Limb (tissue), 2 donors: ENCODE measurements around the gene RWDD1.
"Not testable (repeated sequence)": the region's sequence is repeated elsewhere in the genome, so short reads cannot be mapped to it uniquely, and the experiment has no call there.

Experiments
- DNase-seq, 2 donors: peaks; one replicate each; pipeline ENCODE4 v3.0.0-alpha.2; 2016; ENCODE audit errors: extremely low spot score in 2 of 2

The RWDD1 gene

DNA sequence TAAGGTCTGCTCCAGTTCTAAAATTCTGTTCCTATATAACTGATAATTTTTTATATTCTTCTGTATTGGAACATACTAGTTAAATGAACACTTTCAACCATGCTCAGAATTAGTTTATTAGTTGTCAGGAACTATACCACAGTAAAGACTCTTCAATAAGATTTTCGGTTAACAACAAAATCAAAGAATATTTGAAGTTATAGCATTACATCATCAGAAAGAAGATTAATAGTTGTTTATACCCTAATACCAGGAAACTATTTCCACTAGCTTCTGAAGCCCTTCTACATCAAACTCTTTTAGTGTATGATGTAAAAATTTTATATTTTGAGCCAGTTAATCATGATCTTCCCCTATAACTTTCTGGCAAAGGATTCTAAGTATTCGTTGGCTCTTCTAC lies 11.2 kb upstream of the RWDD1 start:
- no peak for DNase-seq

DNA sequence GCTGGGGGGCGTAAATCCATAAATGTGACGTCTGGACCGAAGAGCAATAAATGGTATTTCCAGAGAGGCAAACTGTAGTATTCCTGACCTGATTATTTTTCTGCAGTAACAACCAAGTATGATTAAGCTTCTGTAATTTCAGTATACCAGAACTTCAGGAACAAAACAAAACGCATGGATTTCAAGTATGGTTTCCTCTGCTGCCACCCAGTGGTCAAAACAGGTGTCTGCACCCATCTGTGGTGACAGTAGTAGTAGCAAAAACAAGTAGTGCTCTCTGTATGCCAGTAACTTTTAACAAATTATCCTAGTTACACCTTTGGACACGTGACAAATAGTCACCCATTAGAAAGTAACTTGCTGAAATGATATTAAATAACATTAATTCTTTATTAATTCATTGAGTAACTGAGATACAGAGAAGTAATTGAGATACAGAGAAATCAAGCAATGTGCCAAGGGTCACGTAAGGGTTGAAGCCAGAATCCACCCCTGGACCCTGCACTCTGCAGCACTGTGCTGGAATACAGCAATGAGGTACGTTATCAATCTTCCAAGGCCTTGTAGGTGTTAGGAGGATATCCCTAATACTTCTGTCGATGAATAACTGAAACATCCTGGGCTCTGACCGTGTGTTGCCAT lies 9.8 kb upstream of the RWDD1 start:
- peak; percentile 84 to 86 for DNase-seq

DNA sequence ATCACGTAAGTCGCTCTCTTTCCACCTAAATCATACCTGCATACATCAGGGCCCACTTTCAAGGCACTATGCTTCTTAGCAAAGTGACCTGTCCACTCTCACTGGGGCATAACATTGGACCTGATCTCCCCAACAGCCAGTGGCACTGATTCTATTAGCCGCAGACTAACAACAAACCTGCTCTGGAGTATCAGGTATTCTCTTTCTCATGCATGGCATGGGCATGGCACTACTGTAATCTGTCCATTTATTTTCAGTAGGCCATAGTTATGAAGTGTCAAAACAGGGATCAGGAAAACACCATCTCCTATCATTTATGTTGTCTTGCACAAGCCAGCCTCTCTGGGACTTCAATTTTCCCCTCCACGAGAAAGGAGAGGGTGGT lies 9.3 kb upstream of the RWDD1 start:
- DNase-seq, result no peak

DNA sequence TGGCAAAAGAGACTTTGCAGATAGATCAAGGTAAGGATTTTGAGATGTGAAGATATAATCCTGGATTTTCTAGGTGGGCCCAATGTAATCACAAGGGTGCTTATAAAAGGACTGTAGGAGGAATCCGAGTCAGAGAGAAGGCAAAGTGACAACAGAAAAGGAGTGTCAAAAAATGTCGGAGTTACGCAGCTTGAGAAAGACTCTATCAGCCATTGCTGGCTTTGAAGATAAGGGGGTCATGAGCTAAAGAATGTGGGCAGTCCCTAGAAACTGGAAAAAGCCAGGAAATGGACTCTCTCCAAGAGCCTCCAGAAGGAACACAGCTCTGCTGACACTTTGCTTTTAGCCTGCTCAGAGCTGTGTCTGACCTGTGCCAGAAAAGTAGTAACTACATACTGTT lies 8.7 kb upstream of the RWDD1 start:
- DNase-seq, result no peak

DNA sequence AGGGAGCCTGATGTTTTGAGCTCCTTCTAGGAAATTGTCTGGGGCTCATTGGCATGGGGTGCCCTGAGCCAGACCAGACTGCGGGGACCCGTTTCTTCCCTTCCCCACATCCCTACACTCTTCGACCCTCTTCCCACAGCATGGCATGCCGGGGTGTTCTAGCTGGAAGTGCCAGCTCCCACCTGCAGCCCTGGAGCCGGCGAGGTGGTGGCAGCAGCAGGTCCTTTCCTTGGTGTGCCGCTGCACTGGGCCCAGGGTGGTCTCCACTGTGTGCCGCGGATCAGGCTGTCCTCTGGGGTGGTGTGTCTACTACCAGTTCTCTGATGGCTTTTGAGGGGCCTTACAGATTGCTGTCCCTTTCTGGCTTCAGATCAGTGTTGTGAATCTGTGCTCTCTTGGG lies 7.5 kb upstream of the RWDD1 start:
- no peak for DNase-seq

DNA sequence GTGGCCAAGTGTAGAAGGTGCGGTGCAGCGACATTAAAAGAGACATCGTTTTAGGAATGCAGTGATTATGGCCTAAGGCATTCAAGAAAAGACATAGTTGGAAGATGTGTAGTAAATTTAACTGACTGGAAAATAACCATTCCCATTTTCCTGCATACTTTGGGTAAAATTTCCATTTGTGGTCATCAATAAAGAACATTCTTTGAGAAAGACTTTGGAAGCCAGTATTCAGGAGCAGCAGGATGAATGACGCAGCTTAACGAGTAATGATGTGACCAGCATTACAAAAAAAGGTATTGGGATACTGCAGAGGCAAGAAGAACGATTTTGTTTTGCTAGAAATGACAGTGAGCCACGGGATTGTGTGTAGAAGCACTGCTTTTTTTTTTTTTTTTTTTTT lies 7.0 kb upstream of the RWDD1 start:
- DNase-seq, result no peak

DNA sequence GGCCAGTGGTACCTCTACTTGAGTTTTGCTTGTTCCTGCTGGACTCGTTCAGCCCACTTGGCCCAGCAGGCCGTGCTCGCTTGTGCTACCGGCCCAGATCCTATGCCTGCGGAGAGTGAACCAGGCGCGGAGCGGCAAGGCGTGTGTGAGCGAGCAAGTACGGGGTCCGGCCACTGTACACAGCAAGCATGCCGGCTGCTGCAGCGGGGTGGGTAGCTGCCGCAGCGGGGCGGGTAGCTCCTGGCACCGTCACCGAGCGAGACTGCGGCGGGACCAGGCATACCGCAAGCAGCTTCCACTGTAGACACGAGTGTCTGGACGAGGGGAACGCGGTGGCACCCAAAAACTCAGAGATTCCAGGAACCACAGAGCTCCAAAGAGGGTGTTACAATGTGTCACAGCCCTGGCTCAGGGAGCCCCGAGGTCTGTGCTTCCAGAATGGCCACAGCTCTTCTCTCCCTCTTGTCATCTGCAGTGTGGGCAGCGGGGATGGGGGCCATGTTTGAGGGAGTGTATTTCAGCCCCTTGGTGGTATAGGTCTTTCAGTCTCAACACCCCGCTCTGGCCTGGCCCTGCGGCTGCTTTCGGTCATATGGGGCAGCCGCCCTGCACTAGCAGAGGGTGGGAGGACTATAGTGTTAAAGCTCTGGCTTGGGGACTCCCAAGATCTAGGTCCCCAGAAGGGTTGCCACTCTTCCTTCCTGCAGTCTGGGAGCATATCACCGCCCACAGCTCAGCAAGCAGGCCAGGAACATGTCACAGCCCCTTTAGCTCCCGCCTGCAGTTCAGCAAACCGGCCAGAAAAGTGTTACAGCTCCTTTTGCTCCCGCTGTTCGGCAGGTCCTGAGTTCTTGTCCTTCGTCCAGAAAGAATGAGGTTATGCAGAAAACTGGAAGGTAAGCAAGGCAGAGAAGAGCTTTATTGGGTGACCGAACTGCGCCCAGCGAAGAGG lies 6.1 kb upstream of the RWDD1 start:
- peak; percentile 8 to 58 for DNase-seq

DNA sequence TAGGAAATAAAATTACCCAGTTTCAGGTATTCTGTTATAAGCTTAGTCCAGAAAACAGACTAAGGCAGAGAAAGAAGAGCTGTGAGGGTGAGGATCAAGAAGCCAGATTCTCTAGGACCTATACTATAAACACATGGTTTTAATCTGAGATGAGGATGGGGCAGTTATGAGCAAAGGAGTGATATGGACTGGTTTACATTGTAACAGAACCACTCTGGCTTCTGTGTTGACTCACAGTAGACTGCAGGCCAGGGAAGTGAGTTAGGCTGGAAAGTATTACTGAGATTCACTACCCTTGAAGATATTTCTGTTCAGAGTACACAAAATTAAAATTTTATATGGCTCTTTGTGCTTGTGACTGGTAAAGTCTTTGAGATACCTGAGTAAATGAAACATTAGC lies 3.2 kb upstream of the RWDD1 start:
- DNase-seq, result no peak

DNA sequence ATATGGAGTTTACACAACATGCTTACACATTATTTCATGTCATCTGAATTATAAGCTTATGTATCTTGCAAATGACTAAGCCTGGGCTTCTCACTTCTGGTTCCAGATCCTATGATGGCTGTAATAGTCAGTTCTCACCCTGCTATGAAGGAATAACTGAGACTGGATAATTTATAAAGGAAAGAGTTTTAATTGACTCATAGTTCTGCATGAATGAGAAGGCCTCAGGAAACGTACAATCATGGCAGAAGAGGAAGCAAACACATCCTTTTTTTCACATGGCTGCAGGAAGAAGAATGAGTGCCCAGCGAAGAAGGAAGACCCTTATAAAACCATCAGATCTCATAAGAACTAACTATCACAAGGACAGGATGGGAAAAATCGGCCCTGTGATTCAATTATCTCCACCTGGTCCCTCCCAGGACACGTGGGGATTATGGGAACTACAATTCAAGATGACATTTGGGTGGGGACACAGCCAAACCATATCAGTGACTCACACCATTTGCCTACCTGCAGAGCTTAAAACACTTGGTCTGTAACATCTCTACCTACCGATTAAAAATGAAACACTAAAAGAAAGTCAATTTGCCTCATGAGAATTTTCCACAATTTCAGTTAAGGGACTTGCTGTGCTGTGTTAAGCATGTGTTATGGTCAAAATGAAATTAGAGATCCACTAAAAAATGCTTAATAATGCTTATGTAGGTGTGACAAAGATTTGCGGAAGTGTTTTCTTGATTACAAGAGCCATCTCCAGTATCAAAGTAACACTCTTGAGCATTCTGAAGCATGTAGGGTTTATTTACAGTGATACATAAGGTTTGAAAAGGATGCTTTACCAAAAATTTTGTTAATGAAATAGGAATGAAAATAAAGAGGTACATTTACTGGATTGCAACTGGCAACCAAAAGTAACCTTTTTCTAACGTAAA lies 2.2 kb upstream of the RWDD1 start:
- no peak for DNase-seq

DNA sequence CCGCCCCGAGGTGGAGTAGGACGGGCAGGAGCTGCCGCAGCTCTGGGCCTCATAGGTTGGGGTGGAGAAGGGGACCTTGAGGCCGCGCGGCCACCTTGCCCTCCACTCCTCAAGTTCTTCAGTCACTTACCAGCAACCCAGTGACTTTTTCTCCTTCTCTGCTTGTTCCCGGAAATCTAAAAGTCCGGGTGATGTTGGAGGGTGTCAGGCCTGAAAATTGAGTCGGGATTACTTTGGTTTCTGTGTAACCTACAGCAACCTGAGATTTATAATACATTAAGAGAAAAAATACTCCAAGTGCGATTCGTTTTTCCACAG lies 338 bp downstream of the RWDD1 start:
- no peak for DNase-seq

DNA sequence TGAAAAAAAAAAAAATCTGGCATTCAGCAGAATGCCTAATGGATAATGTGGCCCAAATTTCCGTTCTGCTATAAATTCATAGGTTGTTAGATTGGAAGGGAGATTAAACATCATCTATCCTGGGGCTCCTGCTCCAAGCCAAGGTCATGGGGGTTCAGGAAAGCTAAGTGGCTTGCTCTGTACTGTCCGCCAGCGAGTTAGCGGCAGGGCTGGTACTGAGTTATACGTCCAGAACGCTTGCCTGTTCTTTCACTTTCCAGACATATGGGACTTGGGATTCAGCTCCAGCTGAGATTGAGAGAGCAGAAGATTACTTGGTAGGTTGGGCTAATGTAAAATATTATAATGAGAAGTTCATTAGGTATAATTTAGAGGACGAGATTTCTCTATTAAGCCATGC lies 858 bp downstream of the RWDD1 start:
- peak; percentile 20 to 35 for DNase-seq

DNA sequence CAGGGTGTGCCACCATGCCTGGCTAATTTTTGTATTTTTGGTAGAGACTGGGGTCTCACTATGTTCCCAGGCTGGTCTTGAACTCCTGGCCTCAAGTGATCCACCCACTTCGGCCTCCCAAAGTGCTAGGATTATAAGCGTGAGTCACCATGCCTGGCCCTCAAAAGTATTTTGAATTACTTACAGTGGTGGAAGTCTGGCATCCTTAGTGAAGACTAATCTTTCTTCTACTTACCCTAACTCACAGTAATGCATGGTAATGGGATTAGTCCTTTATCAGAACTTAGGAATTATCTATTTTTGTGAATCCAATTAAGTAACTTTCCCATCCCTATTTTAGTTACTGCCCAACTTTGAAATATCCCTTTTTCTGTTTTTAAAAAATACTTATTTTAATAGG lies 3.9 kb downstream of the RWDD1 start:
- DNase-seq, result no peak

DNA sequence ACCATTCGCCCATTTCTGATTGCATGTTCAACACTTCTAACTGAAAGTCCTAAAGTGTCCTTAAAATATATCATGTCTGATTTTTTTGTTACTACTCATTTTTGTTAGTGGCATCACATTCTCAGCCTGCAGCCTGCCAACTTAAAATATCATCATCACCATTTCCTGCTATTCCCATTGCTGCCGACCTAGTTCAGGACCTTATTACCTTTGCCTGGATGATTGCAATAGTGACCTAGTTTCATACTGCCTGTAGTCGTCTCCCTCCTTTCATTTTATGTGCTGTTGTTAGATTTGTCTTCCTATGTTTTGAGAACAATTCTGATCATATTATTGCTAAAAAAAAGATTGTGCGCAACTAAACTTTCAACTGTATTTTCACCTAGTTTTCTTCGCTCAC lies 6.2 kb downstream of the RWDD1 start:
- no peak for DNase-seq

DNA sequence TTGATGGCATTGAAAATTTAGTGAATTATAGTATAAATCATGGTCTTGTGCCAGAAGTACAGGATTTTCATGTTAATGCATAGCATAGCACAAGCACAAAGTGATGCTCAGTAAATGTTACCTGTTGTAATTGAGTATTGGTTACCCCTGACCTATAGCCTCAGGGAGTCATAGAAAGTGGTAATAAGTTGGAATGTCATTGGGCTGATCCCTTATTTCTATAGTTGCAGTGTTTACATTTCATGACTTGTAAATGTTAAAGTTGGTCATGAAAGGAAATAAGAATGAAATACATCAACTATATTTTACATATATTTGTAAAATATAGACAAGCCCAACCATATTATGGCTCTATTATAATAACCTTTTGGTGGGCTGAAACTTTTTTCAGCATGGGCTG lies 7.0 kb downstream of the RWDD1 start:
- no peak for DNase-seq

DNA sequence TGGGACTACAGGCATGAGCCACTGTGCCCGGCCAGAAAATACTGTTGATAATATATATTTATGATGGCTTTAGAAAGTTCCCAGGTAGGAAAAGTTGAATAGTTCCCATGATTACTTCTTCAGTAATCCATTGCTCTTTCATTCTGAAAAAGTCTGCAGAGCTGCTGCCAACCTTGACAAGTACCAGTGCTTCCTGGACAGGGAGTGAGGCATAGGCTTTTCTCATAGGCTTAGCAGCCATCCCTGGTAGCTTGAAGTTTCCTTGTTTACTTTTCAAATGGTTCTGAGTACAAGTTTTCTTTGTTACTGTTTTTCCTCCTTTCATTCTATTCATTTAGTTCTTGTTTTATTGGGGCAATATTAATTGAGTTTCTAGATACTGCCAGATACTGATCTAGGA lies 7.8 kb downstream of the RWDD1 start:
- DNase-seq, result no peak

DNA sequence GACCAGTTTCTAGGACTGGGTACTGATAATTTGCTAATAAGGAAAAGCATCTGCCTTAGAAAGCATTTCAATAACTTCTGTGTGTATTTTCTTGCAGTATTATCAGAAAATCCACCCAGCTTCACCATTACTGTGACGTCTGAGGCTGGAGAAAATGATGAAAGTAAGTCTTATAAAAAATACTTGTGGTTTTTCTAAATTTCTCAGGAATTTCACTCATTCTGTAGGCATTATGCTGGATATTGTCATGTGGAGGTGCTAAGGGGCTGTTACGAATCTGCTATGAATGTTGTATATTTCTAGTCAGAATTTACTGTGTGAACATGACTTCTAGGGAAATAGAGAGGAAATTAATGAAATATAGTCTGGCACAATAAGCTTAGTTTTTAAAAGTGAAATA lies 8.9 kb downstream of the RWDD1 start:
- no peak for DNase-seq

DNA sequence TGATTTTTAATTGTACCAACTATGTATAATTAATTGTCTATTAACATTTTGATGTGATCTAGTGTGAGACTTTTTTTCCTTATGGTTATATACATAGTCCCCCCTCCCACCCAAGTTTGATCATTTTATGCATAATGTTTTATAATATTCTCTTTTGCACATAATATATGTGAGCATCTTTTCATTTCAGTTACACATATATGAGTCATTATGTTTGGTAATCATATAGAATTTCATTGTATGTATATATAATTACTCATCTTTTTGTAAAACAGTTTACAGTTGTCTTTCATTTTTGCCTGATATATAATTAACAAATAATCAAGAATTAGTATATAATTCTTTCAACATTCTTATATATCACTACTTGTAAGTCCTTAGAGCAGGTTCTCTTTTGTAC lies 15.0 kb downstream of the RWDD1 start:
- no peak for DNase-seq

DNA sequence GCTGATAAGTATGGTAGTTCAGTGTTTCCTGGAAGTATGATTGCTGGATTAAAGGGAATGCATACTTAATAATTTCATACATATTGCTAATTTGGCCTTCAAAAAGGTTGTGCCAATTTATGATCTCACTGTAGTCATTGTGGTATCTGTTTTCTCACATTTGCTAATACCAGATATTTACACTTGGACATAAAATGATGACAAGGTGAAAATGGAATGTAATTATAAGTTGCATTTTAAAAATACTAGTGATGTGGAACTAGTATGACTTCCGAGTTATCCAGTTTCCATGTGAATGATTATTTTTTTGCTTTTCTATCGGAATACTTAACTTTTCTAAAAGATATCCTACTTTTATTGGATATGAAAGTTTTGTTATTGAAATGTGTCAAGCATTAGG lies 15.4 kb downstream of the RWDD1 start:
- no peak for DNase-seq

DNA sequence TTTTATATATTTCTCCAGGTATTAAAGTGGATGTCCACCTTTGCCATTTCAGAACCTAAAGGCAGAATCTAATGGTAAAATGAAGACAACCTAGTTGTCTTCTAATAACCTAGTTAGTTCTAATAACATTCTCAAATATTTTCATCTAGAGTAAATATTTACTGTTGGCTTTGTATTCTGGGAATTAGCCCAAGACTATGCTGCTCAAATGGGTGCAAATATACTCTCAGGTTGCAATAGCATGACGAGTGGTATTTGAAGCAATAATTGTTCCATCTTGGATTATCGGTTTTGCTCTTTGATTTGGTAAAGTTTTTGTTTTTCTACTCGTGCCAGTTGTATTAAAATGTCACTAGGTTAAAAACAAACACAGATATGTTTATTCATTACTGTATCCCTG lies 23.9 kb downstream of the RWDD1 start:
- DNase-seq, result no peak

DNA sequence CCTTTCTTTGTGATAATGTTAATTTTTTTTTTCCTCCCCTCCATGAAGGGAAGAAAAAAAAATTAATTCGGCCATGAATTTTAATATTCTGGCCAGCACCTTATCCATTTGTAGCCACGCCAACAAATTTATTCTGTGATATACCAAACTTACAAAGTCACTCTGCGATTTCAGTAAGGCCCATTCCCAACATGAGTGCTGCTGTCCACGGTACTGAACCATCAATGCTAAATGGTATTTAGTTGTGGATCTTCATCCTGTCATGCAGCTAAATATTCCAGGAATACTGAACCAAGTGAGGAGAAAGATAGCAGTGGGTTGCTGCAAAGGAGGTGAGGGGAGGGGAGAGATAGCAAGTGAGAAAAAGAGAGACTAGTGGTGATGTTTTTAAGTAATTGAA lies 25.5 kb downstream of the RWDD1 start:
- DNase-seq, result peak; percentile 7 to 33

DNA sequence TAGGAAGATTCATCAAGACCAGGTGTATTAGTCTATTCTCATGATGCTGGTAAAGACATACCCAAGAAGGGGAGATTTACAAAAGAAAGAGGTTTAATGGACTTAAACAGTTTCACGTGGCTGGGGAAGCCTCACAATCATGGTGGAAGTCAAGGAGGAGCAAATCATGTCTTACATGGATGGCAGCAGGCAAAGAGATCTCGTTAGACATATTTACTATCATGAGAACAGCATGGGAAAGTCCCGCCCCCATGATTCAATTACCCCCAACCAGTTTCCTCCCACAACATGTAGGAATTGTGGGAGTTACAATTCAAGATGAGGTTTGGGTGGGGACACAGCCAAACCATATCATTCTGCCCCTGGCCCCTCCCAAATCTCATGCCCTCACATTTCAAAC lies 32.6 kb downstream of the RWDD1 start:
- DNase-seq, result not testable (repeated sequence)

DNA sequence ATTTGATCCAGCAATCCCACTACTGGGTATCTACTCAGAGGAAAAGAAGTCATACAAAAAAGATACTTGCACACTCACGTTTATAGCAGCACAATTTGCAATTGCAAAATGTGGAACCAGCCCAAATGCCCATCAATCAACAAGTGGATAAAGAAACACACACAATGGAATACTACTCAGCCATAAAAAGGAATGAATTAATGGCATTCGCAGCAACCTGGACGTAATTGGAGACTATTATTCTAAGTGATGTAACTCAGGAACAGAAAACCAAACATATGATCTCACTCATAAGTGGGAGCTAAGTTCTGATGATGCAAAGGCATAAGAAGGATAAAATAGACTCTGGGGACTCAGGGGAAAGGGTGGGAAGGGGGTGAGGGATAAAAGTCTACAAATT lies 33.6 kb downstream of the RWDD1 start:
- not testable (repeated sequence) for DNase-seq
